DMS53 treated with DMSO at 0.1 percent for 48 hours (cell line): ENCODE measurements around the gene DNASE1L3.

Experiments used
- DNase-seq: peaks from one replicate; lab custom pipeline; 2025; ENCODE audit not compliant: unreplicated experiment; lab: John Stamatoyannopoulos, UW

DNASE1L3 gene

DNA sequence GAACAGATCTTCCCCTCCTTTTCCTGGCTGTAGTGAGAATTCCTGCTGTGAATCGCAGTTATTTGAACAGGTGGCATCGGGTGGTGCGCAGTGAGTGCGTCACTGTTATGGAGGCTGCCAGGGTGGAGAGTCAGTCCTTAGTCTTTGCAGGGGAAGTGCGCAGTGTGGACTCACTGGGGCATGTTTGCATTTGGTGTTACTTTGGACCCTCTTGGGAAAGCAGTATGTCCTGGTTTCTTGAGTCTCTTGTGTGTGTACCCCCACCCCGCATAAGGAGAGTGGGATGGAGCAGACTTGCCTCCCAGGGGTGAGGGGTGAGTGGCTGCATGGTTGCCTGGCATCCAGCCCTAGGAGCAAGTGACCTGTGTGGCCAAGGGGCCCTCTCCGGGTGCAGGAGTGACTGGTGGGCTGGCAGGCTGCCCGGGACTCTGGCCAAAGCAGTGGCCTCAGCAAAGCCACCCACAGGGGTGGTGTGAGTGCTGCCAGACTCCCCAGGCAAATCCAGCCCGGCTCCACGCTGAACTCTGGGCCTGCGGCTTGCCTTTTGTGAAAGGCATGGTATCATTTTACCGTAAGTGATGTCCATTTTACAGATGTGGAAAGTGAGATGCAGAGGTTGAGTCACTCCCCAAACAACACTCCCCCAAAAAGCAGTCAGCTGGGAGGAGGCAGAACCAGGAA, 46.4 kb downstream of the DNASE1L3 start:
- peak; percentile 74 for DNase-seq

DNA sequence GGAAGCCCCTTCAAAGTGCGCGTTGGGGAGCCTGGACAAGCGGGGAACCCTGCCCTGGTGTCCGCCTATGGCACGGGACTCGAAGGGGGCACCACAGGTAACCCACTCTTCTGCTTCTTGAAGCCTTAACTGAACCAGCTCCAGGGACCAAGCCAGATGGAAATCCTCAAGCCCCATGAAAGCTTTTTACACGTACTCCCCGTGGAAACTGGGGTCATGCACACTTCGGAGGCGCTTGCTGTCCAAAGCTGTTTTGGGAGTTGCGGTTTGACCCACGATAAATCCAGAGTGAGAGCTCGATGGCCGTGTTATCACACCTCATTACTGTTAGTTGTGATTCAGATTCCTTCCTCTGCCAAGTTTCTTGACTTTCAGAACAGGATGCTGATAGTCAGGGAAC, 47.5 kb downstream of the DNASE1L3 start:
- DNase-seq: no peak

DNA sequence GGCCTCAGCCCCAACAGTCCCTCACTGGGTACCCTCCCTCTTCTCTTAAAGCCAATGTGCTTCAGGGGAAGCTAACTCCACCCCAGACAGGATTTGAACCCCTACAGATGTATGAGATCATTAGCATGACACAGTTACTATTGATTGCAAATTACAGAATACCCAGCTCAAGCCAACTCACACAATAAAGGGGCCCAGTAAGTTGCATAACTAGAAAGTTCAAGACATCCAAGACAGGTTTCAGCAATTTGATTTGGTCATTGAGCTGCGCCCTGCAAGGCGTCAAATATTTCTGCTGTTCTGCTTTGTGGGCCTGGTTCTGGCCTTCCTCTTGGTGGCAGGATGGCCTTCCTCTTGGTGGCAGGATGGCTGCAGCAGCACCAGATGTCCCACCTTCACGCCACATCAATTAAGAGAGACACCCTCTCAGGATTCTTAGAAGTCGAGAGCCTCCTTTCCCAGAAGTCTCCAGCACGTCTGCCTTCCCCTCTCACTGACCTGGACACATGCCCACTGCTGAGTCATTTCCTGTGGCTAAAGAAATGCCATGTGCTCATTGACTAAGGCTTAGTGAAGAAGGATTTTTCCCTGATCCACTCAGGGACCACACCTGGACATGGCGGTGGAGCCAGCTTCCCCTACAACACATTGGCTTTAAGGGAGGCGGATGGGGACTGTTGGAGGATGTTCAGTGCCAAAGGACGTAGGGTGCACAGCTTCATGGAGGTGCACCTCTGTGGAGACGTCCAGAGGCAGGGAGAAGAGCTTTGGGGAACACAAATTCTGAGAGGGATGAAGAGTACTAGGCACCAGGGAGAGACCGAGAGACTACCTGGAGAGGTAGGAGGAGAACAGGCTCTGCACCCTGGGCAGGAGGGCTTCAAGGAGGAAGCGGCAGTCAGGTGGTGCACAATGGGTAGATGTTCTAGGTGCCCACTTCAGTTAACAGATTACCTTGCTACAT, 49.1 kb downstream of the DNASE1L3 start:
- DNase-seq: peak; percentile 35

- no peak for DNase-seq
Observed at GRCh38 chr3:58160399-58160798, 50.4 kb downstream of the DNASE1L3 start.

DNA sequence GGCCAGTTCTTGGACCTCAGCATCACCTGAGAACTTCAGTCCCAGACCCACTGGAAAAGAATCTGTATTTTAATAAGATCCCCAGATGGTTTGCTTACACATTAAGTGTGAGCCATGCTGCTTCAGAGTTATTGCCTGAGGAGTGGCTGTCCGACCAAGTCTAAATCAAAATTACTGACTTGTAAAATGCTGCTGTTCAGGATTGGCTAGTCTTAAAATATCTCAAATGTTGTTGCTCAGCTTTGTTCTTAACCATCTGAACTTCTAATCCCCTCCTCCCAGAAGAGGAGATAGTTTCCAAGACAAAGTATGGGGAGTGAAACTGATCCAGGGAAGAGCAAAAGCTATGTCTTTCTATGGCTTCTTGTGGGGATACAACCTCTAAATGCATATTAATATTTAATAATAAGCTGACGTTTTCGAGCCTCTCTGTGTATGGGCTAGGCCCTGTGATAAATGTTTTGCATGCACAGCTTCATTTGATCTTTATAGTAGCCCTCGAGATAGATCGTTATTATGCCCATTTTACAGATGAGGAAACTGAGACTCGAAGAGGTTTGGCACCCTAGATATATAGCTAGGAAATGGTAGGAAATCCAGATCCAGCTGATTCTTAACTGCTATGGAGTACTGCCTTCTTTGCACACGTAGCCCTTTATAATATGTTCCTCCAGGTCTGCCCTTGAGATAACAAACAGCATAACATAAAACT, 52.2 kb downstream of the DNASE1L3 start:
- DNase-seq: no peak

DNA sequence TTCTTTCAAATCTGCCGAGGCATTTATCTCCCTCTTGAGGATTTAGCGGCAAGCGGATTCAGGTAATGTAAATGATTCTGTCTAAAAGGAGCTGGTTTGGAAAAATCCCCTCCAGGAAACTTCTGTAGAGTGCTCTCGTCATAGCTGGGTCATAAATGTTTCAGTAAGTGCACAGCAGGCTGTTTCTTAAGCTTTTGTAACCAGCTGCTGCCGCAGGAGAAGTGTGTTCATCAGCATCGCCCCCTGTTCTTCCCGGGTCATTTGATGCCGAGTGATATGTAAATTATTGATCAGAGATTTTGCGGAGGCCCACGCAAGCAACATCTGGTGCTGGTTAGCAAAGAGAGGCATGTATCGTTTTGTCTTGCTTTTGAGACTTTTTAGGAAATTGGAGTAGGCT, 53.1 kb downstream of the DNASE1L3 start:
- no peak for DNase-seq

DNA sequence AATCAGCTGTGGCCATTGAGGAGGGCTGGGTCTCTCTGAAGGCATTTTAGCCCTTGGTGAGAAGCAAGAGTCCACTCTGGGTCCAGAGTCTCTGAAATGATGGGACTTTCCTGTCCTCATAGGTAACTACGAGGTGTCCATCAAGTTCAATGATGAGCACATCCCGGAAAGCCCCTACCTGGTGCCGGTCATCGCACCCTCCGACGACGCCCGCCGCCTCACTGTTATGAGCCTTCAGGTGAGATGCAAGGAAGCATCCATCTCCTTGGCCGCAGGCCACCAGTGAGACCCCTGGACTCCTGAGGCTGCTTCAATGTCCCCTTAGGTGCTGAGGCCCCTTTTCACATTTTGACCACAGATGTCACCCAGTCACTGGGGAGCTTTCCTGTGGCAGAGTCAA, 54.9 kb downstream of the DNASE1L3 start:
- no peak for DNase-seq

GRCh38 chr3:58154626-58155449, 55.9 kb downstream of the DNASE1L3 start:
- no peak for DNase-seq

DNA sequence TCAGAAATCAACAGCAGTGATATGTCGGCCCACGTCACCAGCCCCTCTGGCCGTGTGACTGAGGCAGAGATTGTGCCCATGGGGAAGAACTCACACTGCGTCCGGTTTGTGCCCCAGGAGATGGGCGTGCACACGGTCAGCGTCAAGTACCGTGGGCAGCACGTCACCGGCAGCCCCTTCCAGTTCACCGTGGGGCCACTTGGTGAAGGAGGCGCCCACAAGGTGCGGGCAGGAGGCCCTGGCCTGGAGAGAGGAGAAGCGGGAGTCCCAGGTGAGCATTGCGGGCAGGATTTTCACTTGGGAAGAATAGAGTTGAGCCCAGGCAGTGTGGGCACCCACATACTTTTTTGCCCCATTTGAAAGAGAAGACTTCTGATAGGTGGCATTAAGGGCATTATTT, 57.4 kb downstream of the DNASE1L3 start:
- no peak for DNase-seq

- DNase-seq: no peak
Observed at GRCh38 chr3:58152225-58153015, 58.4 kb downstream of the DNASE1L3 start.

DNA sequence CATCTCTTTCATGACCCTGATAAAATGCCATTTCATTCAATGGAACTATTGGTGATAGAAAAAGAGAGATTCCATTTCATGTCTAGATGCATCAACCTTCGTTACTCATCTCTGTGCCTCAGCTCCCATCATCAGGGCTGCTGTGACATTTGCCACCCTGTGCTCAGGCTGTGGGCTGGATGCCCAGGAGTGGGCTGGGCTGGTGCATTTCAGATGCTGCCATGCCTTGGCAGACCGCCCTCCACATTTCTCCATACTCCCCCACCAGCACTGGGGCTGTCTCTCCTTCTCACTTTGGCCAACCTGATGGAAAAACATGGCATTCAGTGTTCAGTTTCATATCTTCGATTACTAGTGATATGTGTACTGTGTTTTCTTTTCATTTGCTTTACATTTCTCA, 59.1 kb downstream of the DNASE1L3 start:
- DNase-seq: no peak

GRCh38 chr3:58150810-58151199, 60.0 kb downstream of the DNASE1L3 start:
- no peak for DNase-seq

DNA sequence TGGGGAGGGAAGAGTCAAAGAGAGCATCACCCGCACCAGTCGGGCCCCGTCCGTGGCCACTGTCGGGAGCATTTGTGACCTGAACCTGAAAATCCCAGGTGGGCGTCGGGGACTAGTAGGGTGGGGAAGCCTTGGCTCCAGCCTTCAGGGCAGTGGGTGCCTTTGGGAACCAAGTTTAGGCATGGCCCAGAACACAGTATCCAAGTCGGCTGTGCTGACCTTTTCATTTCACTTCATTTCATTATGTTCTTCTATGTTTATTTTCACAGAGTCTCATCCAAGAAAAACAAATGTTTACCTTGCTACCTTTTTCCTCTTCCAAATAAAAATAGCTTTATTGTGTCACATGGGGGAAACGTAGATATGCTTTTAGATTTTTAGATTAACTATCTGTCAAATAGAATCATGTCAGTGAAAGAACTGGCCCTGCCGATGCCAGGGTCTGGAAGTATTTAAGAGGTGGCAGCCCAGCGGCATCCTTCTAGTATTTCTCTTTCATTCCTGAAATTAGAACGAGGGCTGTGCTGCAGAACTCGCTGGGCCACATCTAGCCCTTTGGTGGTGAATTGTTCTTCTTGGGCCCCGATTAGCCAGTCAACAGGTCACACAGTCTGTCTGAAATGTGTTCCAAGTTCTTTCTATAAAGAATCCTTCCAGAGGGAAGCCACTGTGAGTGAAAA, 60.5 kb downstream of the DNASE1L3 start:
- DNase-seq: no peak

DNA sequence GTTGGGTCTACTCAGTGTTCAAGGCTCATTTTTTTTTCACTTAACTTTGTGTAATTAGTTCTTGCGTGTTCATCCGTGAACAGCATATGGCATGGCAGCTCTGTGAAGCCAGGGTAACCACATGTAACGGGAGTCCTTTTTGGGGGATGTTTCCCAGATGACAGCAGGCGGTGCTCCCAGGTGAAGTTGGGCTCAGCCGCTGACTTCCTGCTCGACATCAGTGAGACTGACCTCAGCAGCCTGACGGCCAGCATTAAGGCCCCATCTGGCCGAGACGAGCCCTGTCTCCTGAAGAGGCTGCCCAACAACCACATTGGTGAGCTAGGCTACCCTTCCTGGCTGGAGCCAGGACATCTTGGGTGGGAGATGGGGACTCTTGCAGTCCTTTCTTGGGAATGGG, 62.7 kb downstream of the DNASE1L3 start:
- no peak for DNase-seq

DNA sequence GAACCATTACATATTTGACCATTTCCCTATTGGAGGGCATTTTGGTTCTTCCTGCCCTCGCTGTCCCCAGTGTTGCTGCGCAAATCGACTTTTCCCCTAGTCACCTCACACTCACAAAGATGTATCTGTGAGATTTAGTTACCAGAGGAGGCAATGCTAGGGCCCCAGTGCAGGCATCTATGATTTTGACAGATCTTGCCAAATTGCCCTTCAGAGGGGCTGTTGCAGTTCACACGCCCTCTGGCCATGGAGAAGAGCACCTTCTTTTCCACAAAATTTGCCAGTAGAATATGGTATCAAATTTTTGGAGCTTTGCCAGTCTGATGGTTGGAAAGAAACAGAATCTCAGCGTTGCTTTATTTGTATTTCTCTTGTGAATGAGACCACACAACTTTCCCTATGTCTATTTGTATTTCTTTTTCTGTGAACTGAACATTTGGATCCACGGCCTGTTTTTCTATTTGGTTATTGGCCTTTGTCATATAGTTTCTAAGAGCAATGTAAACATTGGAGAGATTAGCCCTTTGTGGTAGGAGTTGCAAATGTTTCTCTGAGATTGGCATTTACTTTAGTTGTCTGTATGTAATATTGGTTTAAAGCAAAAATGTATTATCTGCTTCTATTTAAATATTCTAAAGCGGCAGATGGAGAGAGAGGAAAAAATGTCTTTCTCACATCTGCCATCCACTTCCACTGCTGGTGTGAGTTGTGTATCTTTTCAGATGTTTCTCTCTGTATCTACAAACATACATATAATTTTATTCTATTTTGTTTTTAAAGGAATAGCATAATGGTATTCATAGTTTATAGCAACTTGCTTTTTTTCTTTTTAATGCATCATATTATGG, 66.1 kb downstream of the DNASE1L3 start:
- DNase-seq: peak; percentile 61

GRCh38 chr3:58143417-58144055, 67.2 kb downstream of the DNASE1L3 start:
- DNase-seq: no peak
